Measurements from ENCODE around the gene ZNF280D. TPM values are rescaled to one million over a fixed set of nuclear protein-coding genes. Genes with fewer than 3 reads are reported as not detected.

The ZNF280D gene
- total and polyA plus RNA-seq, 2 of the 8 experiments (the other 6 are each of a cell fraction or from before 2014, with no cell fraction given), result 7.4 to 27.5 TPM

- no peak for TF ChIP-seq KDM1A (IDR thresholded peaks at IDR 0.05; ENCODE audit: borderline replicate concordance, low read length)
- TF ChIP-seq BCL11A (IDR thresholded peaks at IDR 0.05; ENCODE audit: low read depth in 2 of 2, low read length in 2 of 2), result no peak
Observed at GRCh38 chr15:56716334-56716733, 17.0 kb downstream of the ZNF280D start (continued).

Measured in H1 (cell line).